ENCODE measurements around the gene APOO.

Gene APOO

DNA sequence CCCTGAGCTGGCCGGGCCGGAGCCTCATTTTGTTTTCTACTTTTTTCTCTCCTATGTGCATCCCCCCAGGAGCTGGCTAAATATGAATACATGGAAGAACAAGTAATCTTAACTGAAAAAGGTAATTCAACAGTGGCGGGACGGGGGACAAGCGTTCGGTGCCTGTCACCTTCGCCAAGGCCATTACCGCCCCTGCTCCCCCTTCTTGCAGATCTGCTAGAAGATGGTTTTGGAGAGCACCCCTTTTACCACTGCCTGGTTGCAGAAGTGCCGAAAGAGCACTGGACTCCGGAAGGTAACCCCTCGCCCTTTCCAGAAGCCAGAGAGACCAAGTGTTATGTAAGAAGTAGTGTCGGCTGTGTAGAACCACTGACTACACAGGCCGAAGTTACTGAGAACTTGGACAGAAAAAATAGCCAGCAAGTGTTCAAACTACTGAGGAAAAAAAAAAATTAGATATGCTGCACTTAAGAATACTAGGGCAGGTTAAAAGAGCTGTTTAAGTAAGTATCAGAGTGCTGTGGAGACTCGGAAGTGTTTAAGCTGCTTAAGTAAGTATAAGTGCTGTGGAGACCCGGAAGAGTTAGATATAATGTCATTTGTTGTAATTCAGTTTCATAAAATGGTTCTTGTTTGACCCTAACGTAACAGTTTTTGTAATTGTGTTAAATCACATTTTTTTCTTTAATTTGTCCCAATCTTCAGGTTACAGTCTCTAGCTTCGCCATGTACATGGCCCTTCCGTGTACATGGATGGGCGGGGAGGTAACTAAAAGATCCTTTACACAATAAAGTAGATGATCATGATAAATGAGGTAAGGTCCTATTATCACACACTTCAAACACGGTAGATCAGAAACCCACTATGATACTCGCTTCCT is 123.9 kb downstream of the APOO start:
- DNase-seq: peak; percentile 2
